Aorta (tissue), 5 donors: ENCODE measurements around the gene GADL1. TPM values are rescaled to one million over a fixed set of nuclear protein-coding genes. Genes with fewer than 3 reads are reported as not detected.
A peak's percentile ranks its signal among the peaks of the same experiment; 100 is the strongest.

ENCODE experiments used
- ATAC-seq: fragments of 200-7000 bp; cut with Tn5 transposase; one replicate; pipeline ENCODE4 v1.9.1; 2022; ENCODE audit warnings: moderate library complexity; ENCODE audit not compliant: low FRiP score
- DNase-seq, 2 donors: peaks; one replicate each; pipeline ENCODE4 v3.0.0-alpha.2; 2020
- H3K27ac ChIP-seq, 2 donors: one replicate each; pipeline ENCODE4 v1.5.1; 2013; ENCODE audit warnings: low read length in 2 of 2, mild to moderate bottlenecking in 2 of 2, moderate library complexity in 2 of 2, control low read depth in 1 of 2, inconsistent platforms in 1 of 2, low read depth in 1 of 2
- H3K27me3 ChIP-seq, 2 donors: one replicate each; pipeline ENCODE4 v1.6.1; 2013; ENCODE audit warnings: control low read depth in 1 of 2, low read length in 1 of 2, mild to moderate bottlenecking in 1 of 2, moderate library complexity in 1 of 2; ENCODE audit not compliant: insufficient read depth in 2 of 2, control insufficient read depth in 1 of 2
- H3K36me3 ChIP-seq, 2 donors: one replicate each; pipeline ENCODE4 v1.6.1; 2013; ENCODE audit warnings: control low read depth in 1 of 2, low read length in 1 of 2, mild to moderate bottlenecking in 1 of 2; ENCODE audit not compliant: insufficient read depth in 2 of 2, control insufficient read depth in 1 of 2
- H3K4me1 ChIP-seq, 2 donors: one replicate each; pipeline ENCODE4 v1.6.1; 2013; ENCODE audit warnings: low read length in 2 of 2, control low read depth in 1 of 2, mild to moderate bottlenecking in 1 of 2, moderate library complexity in 1 of 2; ENCODE audit not compliant: insufficient read depth in 2 of 2, control insufficient read depth in 1 of 2
- H3K4me3 ChIP-seq, 2 donors: one replicate each; pipeline ENCODE4 v1.5.1; 2013; ENCODE audit warnings: low read length in 2 of 2, control low read depth in 1 of 2, mild to moderate bottlenecking in 1 of 2
- H3K9me3 ChIP-seq: one replicate; pipeline ENCODE4 v1.6.1; 2013; ENCODE audit warnings: mild to moderate bottlenecking, low read length; ENCODE audit not compliant: control insufficient read depth
- WGBS, 2 donors: extraction: QIAGEN DNeasy Blood & Tissue Kit; methylation state at CpG; one replicate each; pipeline ENCODE4 v1.1.7; 2013; 5-methylcytosine and 5-hydroxymethylcytosine counted together
- intact Hi-C, 2 donors: fragments of 100-400 bp; cut with DNase I; formaldehyde crosslinking; loops; one replicate each; pipeline versions ENCODE4 v1.14.2 to v1.15.0; 2022
- polyA plus RNA-seq, 2 donors: library from polyadenylated mRNA; stranded (reverse); fragments of 200-250 nt; gene quantifications; one replicate each; pipeline ENCODE4 v1.2.3, GENCODE V29; 2013
- total RNA-seq, 2 donors: library from RNA; stranded (reverse); fragmentation: NEBNext Ultra II Directional; extraction: Animal tissue kit (Norgen Biotek cat#: 25700); gene quantifications; one replicate each; pipeline ENCODE4 v1.2.1, GENCODE V29; 2021
- donor health status: healthy with polysubstance abuse.
- donor health status: Bipolar disorder and iron deficiency.
- donor health status: DM: no; HTN: no; CAD: no.
- donor health status: DM: no; HTN: no; CAD: no.
- donor health status: DM: yes; HTN: yes; CAD: no.

Gene GADL1
- total and polyA plus RNA-seq, 4 donors: 0.10 to 2.3 (median 1.7) TPM

DNA sequence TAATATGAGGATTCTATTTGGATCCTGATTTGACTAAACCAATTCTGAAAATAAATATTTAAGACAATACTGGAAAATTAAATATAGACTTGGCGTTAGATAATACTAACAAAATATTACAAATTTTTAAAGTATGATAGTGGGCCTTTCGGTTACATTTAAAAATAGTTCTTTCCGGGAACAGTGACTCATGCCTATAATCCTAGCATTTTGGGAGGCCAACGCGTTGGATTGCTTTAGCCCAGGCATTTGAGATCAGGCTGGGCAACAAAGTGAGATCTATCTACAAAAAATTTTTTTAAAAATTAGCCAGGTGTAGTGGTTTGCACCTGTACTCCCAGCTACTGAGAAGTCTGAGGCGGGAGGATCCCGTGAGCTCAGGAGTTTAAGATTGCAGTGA lies 30.3 kb upstream of the GADL1 start:
- no peak overlapping the region for H3K4me3 ChIP-seq
- ATAC-seq (peak; percentile 84), DNase-seq (no peak)
- 20% methylated on average over 7 of the region's 7 CpGs for WGBS, 2 donors
- intact Hi-C loops: no loop called here
- H3K27me3 ChIP-seq: no peaks in the 10 kb centered on the region
- no peaks in the 10 kb centered on the region for H3K9me3 ChIP-seq
- H3K4me1 ChIP-seq: peaks cover 2 to 5% of the 10 kb centered on the region in 2 donors
- peak overlapping the region; percentile 94 to 97 for H3K27ac ChIP-seq
- H3K36me3 ChIP-seq: peaks cover 0 to 2% of the 10 kb centered on the region in 2 donors

GRCh38 chr3:30919564-30919963 lies 25.1 kb upstream of the GADL1 start:
- Histone ChIP-seq H3K27ac (no peak overlapping the region), H3K27me3 (no peaks in the 10 kb centered on the region), H3K4me3 (no peak overlapping the region), H3K36me3 (peaks cover 0 to 2% of the 10 kb centered on the region in 2 donors), H3K9me3 (no peaks in the 10 kb centered on the region), H3K4me1 (peaks cover 0 to 1% of the 10 kb centered on the region in 2 donors)
- intact Hi-C loops: loop anchor here in 1 of 2 donors (10.0 kb wide), 1 partner anchor 145 kb away; no protein-coding TSS in a partner anchor
- ATAC-seq: no peak
- no peak for DNase-seq
- 93 to 95% methylated on average over 6 of the region's 6 CpGs for WGBS, 2 donors

DNA sequence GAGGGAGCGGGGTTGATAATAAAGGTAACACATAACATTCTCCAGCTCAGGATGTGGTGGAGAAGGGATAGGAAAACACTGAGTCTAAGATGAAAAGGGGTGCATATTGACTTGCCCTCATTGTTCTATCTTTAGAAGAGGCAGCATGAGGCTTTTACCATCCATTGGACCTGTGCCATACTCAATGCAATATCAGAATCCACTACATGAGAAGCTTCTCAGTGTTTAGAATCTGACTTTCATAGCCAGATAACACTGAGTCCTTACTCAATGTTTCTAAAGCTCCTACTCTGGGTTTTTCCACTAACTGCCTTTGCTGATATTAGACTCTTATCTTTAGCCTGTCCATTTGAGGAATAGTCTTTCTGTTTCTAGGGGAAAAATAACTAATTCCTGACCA lies 24.3 kb upstream of the GADL1 start:
- H3K9me3 ChIP-seq: no peaks in the 10 kb centered on the region
- no peak overlapping the region for H3K27ac ChIP-seq
- ATAC-seq (no peak), DNase-seq (no peak)
- intact Hi-C loops: loop anchor here in 1 of 2 donors (10.0 kb wide), 1 partner anchor 144 kb away; no protein-coding TSS in a partner anchor
- peaks cover 0 to 1% of the 10 kb centered on the region in 2 donors for H3K4me1 ChIP-seq
- no peak overlapping the region for H3K4me3 ChIP-seq
- peaks cover 0 to 2% of the 10 kb centered on the region in 2 donors for H3K36me3 ChIP-seq
- no peaks in the 10 kb centered on the region for H3K27me3 ChIP-seq
- 99 to 100% methylated on average over 1 of the region's 1 CpG for WGBS, 2 donors

- H3K27me3 ChIP-seq: no peaks in the 10 kb centered on the region
- intact Hi-C loops: loop anchor here in 1 of 2 donors (10.0 kb wide), 1 partner anchor 141 kb away; no protein-coding TSS in a partner anchor
- no peak for ATAC-seq
- H3K4me1 ChIP-seq: no peaks in the 10 kb centered on the region
- H3K9me3 ChIP-seq: no peaks in the 10 kb centered on the region
- no peak overlapping the region for H3K4me3 ChIP-seq
- no peak overlapping the region for H3K27ac ChIP-seq
- no peaks in the 10 kb centered on the region for H3K36me3 ChIP-seq
- DNase-seq: no peak
These were observed 21.3 kb upstream of the GADL1 start for GRCh38 chr3:30915782-30916181.

GRCh38 chr3:30914696-30915095 lies 20.2 kb upstream of the GADL1 start:
- no peaks in the 10 kb centered on the region for H3K36me3 ChIP-seq
- H3K9me3 ChIP-seq: no peaks in the 10 kb centered on the region
- DNase-seq (no peak), ATAC-seq (no peak)
- 90 to 92% methylated on average over 4 of the region's 4 CpGs for WGBS, 2 donors
- no peak overlapping the region for H3K4me3 ChIP-seq
- no peaks in the 10 kb centered on the region for H3K4me1 ChIP-seq
- intact Hi-C loops: loop anchor here in 1 of 2 donors (10.0 kb wide), 1 partner anchor 140 kb away; no protein-coding TSS in a partner anchor
- H3K27me3 ChIP-seq: no peaks in the 10 kb centered on the region
- H3K27ac ChIP-seq: no peak overlapping the region

DNA sequence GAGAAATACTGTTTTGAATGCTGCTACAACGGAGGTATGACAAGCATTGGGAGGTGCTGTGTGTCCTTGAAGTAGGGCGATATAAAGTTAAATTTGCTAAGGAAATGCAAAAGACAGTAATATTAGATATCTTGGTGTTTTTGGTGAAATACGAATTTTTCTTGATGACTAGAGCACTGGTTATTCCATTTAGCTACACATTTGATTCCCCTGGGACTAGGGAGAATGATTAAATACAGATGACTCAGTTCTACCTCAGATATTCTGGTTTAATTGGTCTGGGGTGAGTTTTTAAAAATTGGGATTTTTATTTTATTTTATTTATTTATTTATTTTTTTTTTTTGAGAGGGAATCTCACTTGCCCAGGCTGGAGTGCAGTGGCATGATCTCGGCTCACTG lies 18.7 kb upstream of the GADL1 start:
- WGBS, 2 donors: 57 to 60% methylated on average over 4 of the region's 4 CpGs
- no peaks in the 10 kb centered on the region for H3K27me3 ChIP-seq
- H3K36me3 ChIP-seq: no peaks in the 10 kb centered on the region
- no peak overlapping the region for H3K27ac ChIP-seq
- H3K4me1 ChIP-seq: peaks cover 0 to 2% of the 10 kb centered on the region in 2 donors
- intact Hi-C loops: loop anchor here in 1 of 2 donors (10.0 kb wide), 1 partner anchor 138 kb away; no protein-coding TSS in a partner anchor
- H3K4me3 ChIP-seq: no peak overlapping the region
- no peak for DNase-seq
- no peak for ATAC-seq
- no peaks in the 10 kb centered on the region for H3K9me3 ChIP-seq

GRCh38 chr3:30912301-30912700 lies 17.8 kb upstream of the GADL1 start:
- ATAC-seq (no peak), DNase-seq (no peak)
- H3K27me3 ChIP-seq: no peaks in the 10 kb centered on the region

DNA sequence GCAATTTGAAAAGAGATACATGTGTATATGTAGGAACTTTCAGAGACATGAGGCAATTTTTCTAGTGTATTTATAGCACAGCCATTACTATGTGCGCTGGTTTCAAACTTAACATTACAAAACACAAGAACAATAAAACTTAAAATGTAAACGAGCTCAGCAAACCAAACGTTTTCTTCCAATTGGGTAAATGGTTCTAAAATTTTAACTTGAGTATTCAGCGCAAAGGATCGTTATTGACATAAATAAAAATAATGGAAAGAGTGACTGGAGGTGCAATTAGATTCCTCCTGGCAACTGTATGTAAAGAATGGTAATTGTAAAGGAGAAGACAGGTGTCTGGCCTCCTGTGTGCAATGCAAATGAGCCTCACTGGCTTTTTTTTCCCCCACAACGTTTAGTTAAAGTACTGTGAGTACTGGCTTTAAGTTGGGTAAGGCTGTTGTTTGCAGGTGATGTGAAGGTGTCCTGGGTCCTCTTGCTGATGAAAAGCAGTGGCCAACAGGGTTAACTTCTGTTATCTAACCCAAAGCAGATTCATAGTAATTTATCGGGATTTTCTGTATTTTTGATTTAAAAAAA lies 14.1 kb upstream of the GADL1 start:
- Histone ChIP-seq H3K9me3 (no peaks in the 10 kb centered on the region), H3K27me3 (no peaks in the 10 kb centered on the region), H3K4me3 (no peak overlapping the region), H3K36me3 (no peaks in the 10 kb centered on the region), H3K4me1 (peaks cover 0 to 2% of the 10 kb centered on the region in 2 donors), H3K27ac (no peak overlapping the region)
- WGBS, 2 donors: 39 to 40% methylated on average over 7 of the region's 7 CpGs
- no peak for ATAC-seq
- DNase-seq: no peak
- intact Hi-C loops: no loop called here

More at GRCh38 chr3:30912301-30912700, 17.8 kb upstream of the GADL1 start:
- intact Hi-C loops: loop anchor here in 1 of 2 donors (10.0 kb wide), 1 partner anchor 138 kb away; no protein-coding TSS in a partner anchor
- H3K27ac ChIP-seq: no peak overlapping the region
- no peak overlapping the region for H3K4me3 ChIP-seq
- H3K36me3 ChIP-seq: no peaks in the 10 kb centered on the region
- no peaks in the 10 kb centered on the region for H3K9me3 ChIP-seq
- peaks cover 0 to 2% of the 10 kb centered on the region in 2 donors for H3K4me1 ChIP-seq

DNA sequence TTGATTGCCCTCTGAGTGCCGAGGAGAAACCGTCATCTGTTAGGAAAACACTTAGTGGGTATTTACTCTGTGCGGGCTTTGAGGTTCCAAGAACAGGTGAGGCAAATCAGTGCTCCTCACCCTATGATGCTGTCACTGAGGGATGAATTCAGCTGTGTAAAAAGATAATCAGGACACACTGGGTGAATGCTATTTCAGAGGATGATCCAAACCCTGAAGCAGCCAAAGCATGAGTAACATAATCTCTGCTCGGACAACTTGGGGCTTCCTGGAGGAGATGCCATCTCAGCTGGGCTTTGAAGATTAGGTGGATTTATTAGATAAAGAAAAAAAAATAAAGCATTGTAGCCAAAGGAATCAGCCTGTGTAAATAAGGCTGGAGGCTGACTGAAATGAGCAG lies 10.5 kb upstream of the GADL1 start:
- no peak overlapping the region for H3K4me3 ChIP-seq
- intact Hi-C loops: no loop called here
- no peak overlapping the region for H3K27ac ChIP-seq
- H3K27me3 ChIP-seq: no peaks in the 10 kb centered on the region
- DNase-seq: no peak
- H3K36me3 ChIP-seq: no peaks in the 10 kb centered on the region
- H3K9me3 ChIP-seq: no peaks in the 10 kb centered on the region
- 25 to 33% methylated on average over 4 of the region's 4 CpGs for WGBS, 2 donors
- H3K4me1 ChIP-seq: peaks cover 0 to 2% of the 10 kb centered on the region in 2 donors
- ATAC-seq: no peak
